ENCODE results near the gene NELL2. TPM values are rescaled to one million over a fixed set of nuclear protein-coding genes. Genes with fewer than 3 reads are reported as not detected.

NELL2 gene
- total and polyA plus RNA-seq, 9 of the 15 experiments (the other 6 are each of a cell fraction or from before 2014, with no cell fraction given): 0.32 to 1.1 (median 0.53) TPM

- Histone ChIP-seq H3K9me3 (replicated peaks; ENCODE audit: control insufficient read depth, insufficient read depth, low read depth, low read length) (no peaks in the 10 kb centered on the region), H3K27me3 (ENCODE audit: control insufficient read depth in 2 of 2, insufficient read depth in 2 of 2, low read length in 2 of 2) (no peaks in the 10 kb centered on the region), H2AFZ (ENCODE audit: low read depth, low read length) (no peak overlapping the region), H3K9ac (ENCODE audit: insufficient read depth in 1 of 2, low read depth in 2 of 2, low read length in 2 of 2) (no peak overlapping the region), H4K20me1 (replicated peaks; ENCODE audit: control insufficient read depth, insufficient read depth, low read length) (no peaks in the 10 kb centered on the region), H3K36me3 (ENCODE audit: control insufficient read depth, insufficient read depth, low read length) (no peaks in the 10 kb centered on the region), H3K27ac (ENCODE audit: extremely low read depth, low read depth, low read length) (no peak overlapping the region), H3K4me3 (no peak overlapping the region), H3K9me1 (ENCODE audit: control insufficient read depth, insufficient read depth, low read length) (no peaks in the 10 kb centered on the region), H3K4me2 (ENCODE audit: insufficient read depth, low read length) (no peak overlapping the region), H3K79me2 (ENCODE audit: control insufficient read depth, insufficient read depth, low read length) (no peaks in the 10 kb centered on the region), H3K4me1 (replicated peaks in 1 of 2; ENCODE audit: control insufficient read depth in 2 of 2, insufficient read depth in 2 of 2, low read length in 2 of 2) (no peaks in the 10 kb centered on the region)
- TF ChIP-seq IRF2 (CRISPR knock-in tag; IDR thresholded peaks at IDR 0.05) (no peak), HMBOX1 (IDR thresholded peaks at IDR 0.05) (no peak), ILK (tag; IDR thresholded peaks at IDR 0.05; ENCODE audit: borderline replicate concordance, low read depth) (no peak), CBFA2T2 (conservative IDR thresholded peaks at IDR 0.05) (no peak), SMAD3 (CRISPR knock-in tag; conservative IDR thresholded peaks at IDR 0.05) (no peak), ZNF239 (CRISPR knock-in tag; IDR thresholded peaks at IDR 0.05) (no peak), SAFB2 (IDR thresholded peaks at IDR 0.05; ENCODE audit: borderline replicate concordance, low read depth, low read length, severe bottlenecking) (no peak), CGGBP1 (CRISPR knock-in tag; IDR thresholded peaks at IDR 0.05) (no peak), ZNF384 (IDR thresholded peaks at IDR 0.05; ENCODE audit: low read depth, low read length) (no peak), ZNF696 (CRISPR knock-in tag; conservative IDR thresholded peaks at IDR 0.05) (no peak), CREM (IDR thresholded peaks at IDR 0.05; ENCODE audit: low read depth) (no peak), CREB3 (tag; conservative IDR thresholded peaks at IDR 0.05; ENCODE audit: low read depth) (no peak)
- CTCF ChIA-PET (ENCODE audit: low intra/inter-chr PET ratio): no interaction called here
- WGBS (ENCODE audit: insufficient coverage, low coverage, missing lambda C conversion rate): 0% methylated on average over 1 of the region's 1 CpG
- ATAC-seq (no peak), FAIRE-seq (no peak), DNase-seq (ENCODE audit: extremely low read depth in 1 of 4, low spot score in 3 of 4) (no peak)
- in situ Hi-C loops (cut with MboI): no loop called here
- no TSS peak for BruUV-seq (replicated peaks)
- POLR2A ChIA-PET: no interaction called here
- intact Hi-C loops (cut with micrococcal nuclease): no loop called here
Measured at GRCh38 chr12:44829045-44829444, 47.1 kb downstream of the NELL2 start.

Data from K562 (cell line).